PC-9 (cell line): ENCODE results near the gene FABP7. TPM values are rescaled to one million over a fixed set of nuclear protein-coding genes. Genes with fewer than 3 reads are reported as not detected.

Experiments used
- BruUV-seq: library from RNA; stranded (reverse); fragments of 400-500 nt; replicated peaks from 2 replicates; lab custom pipeline; 2021; lab: Mats Ljungman, UMichigan
- CTCF ChIA-PET: fragments of 300-600 bp; sonication (Branson Sonifier 250); formaldehyde crosslinking; loops from one replicate; lab custom pipeline; 2022; ENCODE audit warnings: antibody characterized with exemption; lab: Charles Lee
- POLR2A ChIA-PET: fragments of 300-600 bp; sonication (Branson Sonifier 250); formaldehyde crosslinking; loops from one replicate; lab custom pipeline; 2022; ENCODE audit warnings: antibody characterized with exemption; ENCODE audit not compliant: unreplicated experiment; lab: Charles Lee
- DNase-seq, 2 experiments: peaks; one replicate each; pipeline versions ENCODE4 v3.0.0 to v3.0.0-alpha.2; 2015 to 2022; ENCODE audit warnings: mixed read lengths in 1 of 2
- H2AFZ ChIP-seq: fragments of 200-600 bp; sonication (generic); 2 replicates; pipeline ENCODE4 v1.8.1; 2017; ENCODE audit warnings: antibody characterized with exemption
- H3F3A ChIP-seq: fragments of 200-600 bp; sonication (generic); 2 replicates; pipeline ENCODE4 v1.8.1; 2017; ENCODE audit warnings: antibody characterized with exemption, mild to moderate bottlenecking, low read depth; ENCODE audit not compliant: insufficient read depth
- H3K27ac ChIP-seq: fragments of 200-600 bp; sonication (generic); 2 replicates; pipeline ENCODE4 v1.6.1; 2016; ENCODE audit warnings: mixed run types
- H3K27me3 ChIP-seq: fragments of 200-600 bp; sonication (generic); 2 replicates; pipeline ENCODE4 v1.6.1; 2016; ENCODE audit warnings: low read depth, mixed run types; ENCODE audit not compliant: insufficient read depth
- H3K36me3 ChIP-seq: fragments of 200-600 bp; sonication (generic); 2 replicates; pipeline ENCODE4 v1.6.1; 2016; ENCODE audit warnings: low read depth, mixed run types
- H3K4me1 ChIP-seq: fragments of 200-600 bp; sonication (generic); replicated peaks from 2 replicates; pipeline ENCODE4 v1.6.1; 2016; ENCODE audit warnings: mixed run types; ENCODE audit not compliant: insufficient read depth
- H3K4me2 ChIP-seq: fragments of 200-600 bp; sonication (generic); 2 replicates; pipeline ENCODE4 v1.6.1; 2017; ENCODE audit warnings: mixed run types
- H3K4me3 ChIP-seq: fragments of 200-600 bp; sonication (generic); 2 replicates; pipeline ENCODE4 v1.6.1; 2016; ENCODE audit warnings: mixed run types
- H3K79me2 ChIP-seq: fragments of 200-600 bp; sonication (generic); 2 replicates; pipeline ENCODE4 v1.6.1; 2017; ENCODE audit warnings: low read depth, mixed run types
- H3K9me2 ChIP-seq: fragments of 200-600 bp; sonication (generic); 2 replicates; pipeline ENCODE4 v1.8.1; 2017; ENCODE audit warnings: mild to moderate bottlenecking; ENCODE audit not compliant: insufficient read depth
- H3K9me3 ChIP-seq: fragments of 200-600 bp; sonication (generic); 2 replicates; pipeline ENCODE4 v1.8.1; 2016; ENCODE audit warnings: low read depth; ENCODE audit not compliant: insufficient read depth
- H4K20me1 ChIP-seq: fragments of 200-600 bp; sonication (generic); 2 replicates; pipeline ENCODE4 v1.8.1; 2017; ENCODE audit not compliant: insufficient read depth
- EZH2 ChIP-seq: fragments of 200-600 bp; sonication (generic); IDR thresholded peaks from 2 replicates; pipeline ENCODE4 v1.8.0; 2017; ENCODE audit warnings: antibody characterized with exemption, low read depth
- intact Hi-C: fragments of 100-400 bp; cut with micrococcal nuclease; formaldehyde crosslinking; loops from one replicate; pipeline ENCODE4 v1.10.0; 2022; ENCODE audit not compliant: unreplicated experiment
- total RNA-seq: library from RNA; stranded (reverse); gene quantifications from 2 replicates; pipeline ENCODE4 v1.2.3, GENCODE V29; 2021
- TF ChIP-seq, protein P1 (sequence below): fragments of 200-600 bp; sonication (generic); conservative IDR thresholded peaks from 2 replicates; pipeline ENCODE4 v1.6.1; 2017; ENCODE audit warnings: mixed run types, antibody characterized with exemption, mild to moderate bottlenecking, moderate library complexity

Gene FABP7
- total RNA-seq, 1 experiment from 2014 or later: not detected

DNA sequence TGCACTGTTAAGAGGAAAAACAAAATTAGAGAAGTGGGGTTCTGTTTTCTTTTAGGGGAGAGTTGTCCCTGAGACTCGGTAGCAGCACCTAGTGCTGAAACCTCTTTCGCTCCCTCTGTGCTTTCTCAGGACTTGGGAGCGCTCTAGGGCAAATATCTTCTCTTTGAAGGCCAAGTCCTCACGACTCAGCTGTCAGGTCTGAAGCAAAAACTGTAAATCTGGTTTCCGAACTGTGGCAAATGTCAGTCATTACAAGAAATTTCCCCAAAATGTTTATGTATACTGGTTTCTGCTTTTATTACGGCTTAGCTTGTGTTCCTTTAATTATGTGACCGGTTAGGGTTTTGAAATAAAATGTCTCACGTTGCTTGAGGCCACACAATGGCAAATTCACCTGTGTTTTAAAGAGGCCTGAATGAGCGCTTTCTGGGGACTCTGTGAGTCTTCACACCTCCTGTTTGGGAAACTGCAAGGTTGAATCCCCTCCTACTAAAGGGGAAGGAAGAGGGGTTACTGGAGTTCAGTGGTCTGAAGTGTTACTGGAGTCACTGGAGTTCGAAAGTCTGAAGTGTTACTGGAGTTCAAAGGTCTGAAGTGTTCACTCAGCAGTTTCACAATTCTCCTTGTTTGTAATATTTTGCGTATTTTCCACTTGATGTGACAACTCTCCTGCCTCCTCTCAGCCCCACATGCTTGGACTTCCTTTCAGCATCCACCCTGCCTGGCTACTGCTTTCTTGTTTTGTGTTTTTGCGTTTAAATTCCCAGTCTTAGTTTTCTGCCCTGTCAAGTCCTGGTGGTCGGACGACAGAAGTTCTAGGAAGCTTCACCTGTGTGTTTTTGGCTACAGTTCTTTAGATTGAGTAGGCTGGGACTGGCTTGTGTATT lies 11.2 kb downstream of the FABP7 start:
- H3F3A ChIP-seq: peaks cover 14% of the 10 kb centered on the region
- H3K27me3 ChIP-seq: no peaks in the 10 kb centered on the region
- DNase-seq: peak in 1 of 2 experiments; percentile 6
- H3K9me3 ChIP-seq: no peaks in the 10 kb centered on the region
- H2AFZ ChIP-seq: peak overlapping the region; percentile 90
- H3K4me2 ChIP-seq: peak overlapping the region; percentile 81
- CTCF ChIA-PET: no interaction called here
- H3K36me3 ChIP-seq: no peaks in the 10 kb centered on the region
- H3K4me1 ChIP-seq: peaks cover 22% of the 10 kb centered on the region
- peak overlapping the region; percentile 80 for H3K4me3 ChIP-seq
- TF ChIP-seq, protein P1, sequence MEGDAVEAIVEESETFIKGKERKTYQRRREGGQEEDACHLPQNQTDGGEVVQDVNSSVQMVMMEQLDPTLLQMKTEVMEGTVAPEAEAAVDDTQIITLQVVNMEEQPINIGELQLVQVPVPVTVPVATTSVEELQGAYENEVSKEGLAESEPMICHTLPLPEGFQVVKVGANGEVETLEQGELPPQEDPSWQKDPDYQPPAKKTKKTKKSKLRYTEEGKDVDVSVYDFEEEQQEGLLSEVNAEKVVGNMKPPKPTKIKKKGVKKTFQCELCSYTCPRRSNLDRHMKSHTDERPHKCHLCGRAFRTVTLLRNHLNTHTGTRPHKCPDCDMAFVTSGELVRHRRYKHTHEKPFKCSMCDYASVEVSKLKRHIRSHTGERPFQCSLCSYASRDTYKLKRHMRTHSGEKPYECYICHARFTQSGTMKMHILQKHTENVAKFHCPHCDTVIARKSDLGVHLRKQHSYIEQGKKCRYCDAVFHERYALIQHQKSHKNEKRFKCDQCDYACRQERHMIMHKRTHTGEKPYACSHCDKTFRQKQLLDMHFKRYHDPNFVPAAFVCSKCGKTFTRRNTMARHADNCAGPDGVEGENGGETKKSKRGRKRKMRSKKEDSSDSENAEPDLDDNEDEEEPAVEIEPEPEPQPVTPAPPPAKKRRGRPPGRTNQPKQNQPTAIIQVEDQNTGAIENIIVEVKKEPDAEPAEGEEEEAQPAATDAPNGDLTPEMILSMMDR: no peak
- TF ChIP-seq EZH2: no peak
- no peaks in the 10 kb centered on the region for H4K20me1 ChIP-seq
- H3K27ac ChIP-seq: peak overlapping the region; percentile 64
- H3K9me2 ChIP-seq: no peaks in the 10 kb centered on the region
- POLR2A ChIA-PET: no interaction called here
- no peaks in the 10 kb centered on the region for H3K79me2 ChIP-seq
- no TSS peak for BruUV-seq
- intact Hi-C loops: loop anchor here (5.0 kb wide), 1 partner anchor 47 kb away; no protein-coding TSS in a partner anchor

DNA sequence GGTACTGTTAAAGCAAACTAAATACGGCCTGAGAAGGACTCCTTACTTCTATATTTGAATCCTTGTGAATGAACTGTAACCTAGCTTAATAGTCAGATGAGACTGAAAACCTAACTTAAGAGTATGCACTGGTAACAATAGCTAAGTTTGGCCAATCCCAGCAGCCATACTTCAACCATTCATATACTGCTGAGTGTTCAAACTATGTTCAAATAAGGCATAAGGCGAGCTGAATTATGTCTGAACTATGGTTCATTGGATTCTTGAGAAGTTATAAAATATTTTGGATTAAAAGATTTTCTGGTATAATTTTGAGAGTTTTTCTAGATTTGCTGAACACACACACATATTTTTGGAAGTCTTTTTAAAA lies 11.8 kb downstream of the FABP7 start:
- no peak overlapping the region for H3K27ac ChIP-seq
- POLR2A ChIA-PET: no interaction called here
- no peaks in the 10 kb centered on the region for H3K9me2 ChIP-seq
- H2AFZ ChIP-seq: peak overlapping the region; percentile 90; the same call in 1 of the 2 replicates
- CTCF ChIA-PET: no interaction called here
- no peak for DNase-seq
- intact Hi-C loops: loop anchor here (5.0 kb wide), 1 partner anchor 46 kb away; no protein-coding TSS in a partner anchor
- peaks cover 14% of the 10 kb centered on the region for H3F3A ChIP-seq
- H3K27me3 ChIP-seq: no peaks in the 10 kb centered on the region
- H4K20me1 ChIP-seq: no peaks in the 10 kb centered on the region
- no peaks in the 10 kb centered on the region for H3K36me3 ChIP-seq
- no peak for TF ChIP-seq EZH2
- TF ChIP-seq, protein P1: no peak
- no peak overlapping the region for H3K4me3 ChIP-seq
- peak overlapping the region; percentile 81 for H3K4me2 ChIP-seq
- no peaks in the 10 kb centered on the region for H3K9me3 ChIP-seq
- BruUV-seq: no TSS peak
- H3K4me1 ChIP-seq: peaks cover 22% of the 10 kb centered on the region
- H3K79me2 ChIP-seq: no peaks in the 10 kb centered on the region

DNA sequence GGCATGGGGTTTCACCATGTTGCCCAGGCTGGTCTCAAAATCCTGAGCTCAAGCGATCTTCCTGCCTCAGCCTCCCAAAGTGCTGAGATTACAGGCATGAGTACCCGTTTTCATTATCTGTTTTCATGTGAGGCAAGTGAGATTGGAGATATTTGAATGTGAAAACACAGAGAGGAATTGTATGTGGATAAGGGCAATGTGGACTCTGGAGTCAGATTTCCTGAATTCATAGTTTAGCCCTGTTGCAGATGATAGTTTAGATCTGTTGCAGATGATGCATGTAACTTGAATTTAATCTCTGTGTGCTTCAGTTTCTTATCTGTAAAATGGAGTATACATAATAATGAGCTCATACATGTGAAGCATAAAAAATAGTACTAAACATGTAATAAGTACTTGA lies 13.2 kb downstream of the FABP7 start:
- H3K4me1 ChIP-seq: peaks cover 22% of the 10 kb centered on the region
- no peak for DNase-seq
- H3K4me3 ChIP-seq: no peak overlapping the region
- H3K9me3 ChIP-seq: no peaks in the 10 kb centered on the region
- H3K4me2 ChIP-seq: no peak overlapping the region
- no peak overlapping the region for H3K27ac ChIP-seq
- BruUV-seq: no TSS peak
- no peaks in the 10 kb centered on the region for H3K27me3 ChIP-seq
- ChIA-PET POLR2A (no interaction called here), CTCF (no interaction called here)
- no peaks in the 10 kb centered on the region for H3K9me2 ChIP-seq
- no peak overlapping the region for H2AFZ ChIP-seq
- H4K20me1 ChIP-seq: no peaks in the 10 kb centered on the region
- TF ChIP-seq, protein P1: no peak
- TF ChIP-seq EZH2: no peak
- peaks cover 14% of the 10 kb centered on the region for H3F3A ChIP-seq
- no peaks in the 10 kb centered on the region for H3K36me3 ChIP-seq
- H3K79me2 ChIP-seq: no peaks in the 10 kb centered on the region
- intact Hi-C loops: loop anchor here (5.0 kb wide), 1 partner anchor 45 kb away; no protein-coding TSS in a partner anchor
